Gastroesophageal sphincter (tissue), 3 donors: ENCODE data around the gene NT5DC1.

Experiments
- CTCF ChIP-seq, 4 experiments: fragments of 200-600 bp in 2 of 4; fragments of 450-650 bp in 2 of 4; sonication (generic) in 1 of 4; IDR thresholded peaks; one replicate each; pipeline ENCODE4 v1.5.1; 2017 to 2019; ENCODE audit warnings: antibody characterized with exemption in 4 of 4, mild to moderate bottlenecking in 2 of 4, moderate library complexity in 2 of 4
- EP300 ChIP-seq: sonication (generic); formaldehyde crosslinking; IDR thresholded peaks from one replicate; pipeline ENCODE4 v1.6.1; 2017; ENCODE audit warnings: antibody characterized with exemption, mild to moderate bottlenecking
- POLR2A ChIP-seq, 2 donors: fragments of 450-650 bp; IDR thresholded peaks; one replicate each; pipeline ENCODE4 v1.6.1; 2017; ENCODE audit warnings: antibody characterized with exemption in 2 of 2, mild to moderate bottlenecking in 2 of 2, moderate library complexity in 1 of 2
- POLR2AphosphoS5 ChIP-seq: sonication (generic); formaldehyde crosslinking; IDR thresholded peaks from one replicate; pipeline ENCODE4 v1.6.1; 2017; ENCODE audit warnings: antibody characterized with exemption

- TF ChIP-seq POLR2AphosphoS5 (no peak), CTCF (IDR thresholded peaks at IDR 0.05) (peak; percentile 16 to 36 (median 32)), EP300 (no peak), POLR2A (IDR thresholded peaks at IDR 0.05) (no peak)
Observed at GRCh38 chr6:116060572-116061283, 39.9 kb upstream of the NT5DC1 start, which contains the start of gene FRK.
